GM19455 (cell line): ENCODE results near the gene PBOV1.

Experiments used
- ATAC-seq: cut with Tn5 transposase; IDR thresholded peaks from one replicate; pipeline ENCODE4 v1.9.1; 2021; ENCODE audit not compliant: unreplicated experiment

PBOV1 gene

DNA sequence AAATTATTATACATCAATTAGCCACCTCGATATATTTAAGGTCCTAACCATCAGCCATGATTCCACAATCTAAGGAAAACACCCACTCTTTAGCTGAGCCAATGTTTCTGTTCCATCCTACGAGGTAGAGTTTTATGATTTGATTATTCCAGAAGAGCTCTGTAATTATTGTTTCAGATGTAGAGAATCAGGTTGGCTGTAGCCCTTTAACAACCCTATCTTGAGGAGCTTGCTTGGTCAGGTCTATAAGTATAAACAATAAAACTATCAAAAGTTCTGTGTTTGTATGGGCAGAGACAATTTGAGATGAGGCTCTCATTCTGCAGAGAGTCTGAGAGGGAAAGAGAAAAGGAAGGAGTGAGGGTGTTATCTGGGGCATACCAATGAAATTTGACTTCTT is at the start of gene PBOV1:
PBOV1 (minus strand) TSS at position 43 of the 400 bp plus-strand sequence. CDS start 96 bp downstream, outside the sequence.
- ATAC-seq: no peak

GRCh38 chr6:138266095-138266494 is 47.8 kb upstream of the PBOV1 start:
- no peak for ATAC-seq

DNA sequence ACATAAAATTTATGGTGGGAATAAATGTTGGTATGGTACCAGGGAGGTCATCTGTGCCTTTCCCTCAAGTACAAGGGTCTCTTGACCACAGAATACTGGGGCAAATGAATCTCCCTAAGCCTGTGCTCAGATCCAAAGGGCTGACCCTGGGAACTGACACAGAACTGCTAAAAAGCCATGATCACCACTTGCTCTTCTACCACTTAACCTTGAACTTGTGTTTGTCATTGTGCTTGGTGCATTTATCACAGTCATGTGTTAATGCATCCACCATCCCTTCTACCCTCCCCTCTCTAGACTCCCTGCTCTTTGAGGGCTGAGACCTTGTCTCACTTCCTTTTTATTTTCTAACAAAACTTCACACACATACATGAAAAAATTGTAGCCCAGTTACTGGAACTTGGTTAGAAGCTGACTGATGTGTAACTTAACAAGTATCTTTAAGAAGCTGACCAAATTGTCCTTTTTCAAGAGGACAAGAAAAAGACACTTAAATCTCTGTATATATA is 46.1 kb upstream of the PBOV1 start:
- no peak for ATAC-seq

DNA sequence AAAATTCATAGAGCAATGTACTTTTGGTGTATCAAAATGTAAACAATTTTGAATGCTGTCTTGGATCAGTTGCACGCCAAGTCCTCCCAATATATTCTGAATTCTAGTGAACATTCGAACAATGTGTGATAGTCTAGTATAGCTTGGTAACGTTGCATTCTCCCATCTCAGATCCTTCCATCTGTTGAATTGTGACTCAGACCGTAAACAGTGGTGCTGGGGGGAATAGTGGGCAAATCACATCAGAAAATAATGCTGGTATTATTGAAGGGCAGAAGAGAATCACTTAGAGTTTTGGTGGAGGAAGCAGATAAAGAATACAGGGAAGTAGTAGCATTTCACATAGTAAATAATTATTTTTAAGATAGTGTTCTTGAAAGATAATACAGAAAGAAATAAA is 45.7 kb upstream of the PBOV1 start:
- no peak for ATAC-seq

GRCh38 chr6:138261116-138261780 is 43.0 kb upstream of the PBOV1 start:
- no peak for ATAC-seq

DNA sequence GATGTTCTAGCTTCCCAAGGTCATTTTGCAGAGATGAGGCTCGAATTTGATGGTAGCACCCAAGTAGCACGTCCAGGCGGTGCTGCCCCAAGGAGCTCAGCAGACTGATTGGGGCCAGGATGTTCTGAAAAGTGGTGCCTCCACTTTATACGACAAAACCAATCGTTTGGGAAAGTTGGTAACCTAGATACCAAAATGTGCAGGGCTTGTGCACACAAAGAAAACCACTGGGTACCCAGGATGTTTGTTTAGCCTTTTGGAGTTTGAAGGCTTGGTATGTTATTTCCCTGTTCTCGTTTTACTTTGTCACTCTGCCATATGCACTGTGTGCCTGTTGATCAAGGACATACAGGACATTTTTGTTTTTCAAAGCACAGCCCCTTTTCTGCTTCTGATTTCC is 40.7 kb upstream of the PBOV1 start:
- ATAC-seq: no peak

DNA sequence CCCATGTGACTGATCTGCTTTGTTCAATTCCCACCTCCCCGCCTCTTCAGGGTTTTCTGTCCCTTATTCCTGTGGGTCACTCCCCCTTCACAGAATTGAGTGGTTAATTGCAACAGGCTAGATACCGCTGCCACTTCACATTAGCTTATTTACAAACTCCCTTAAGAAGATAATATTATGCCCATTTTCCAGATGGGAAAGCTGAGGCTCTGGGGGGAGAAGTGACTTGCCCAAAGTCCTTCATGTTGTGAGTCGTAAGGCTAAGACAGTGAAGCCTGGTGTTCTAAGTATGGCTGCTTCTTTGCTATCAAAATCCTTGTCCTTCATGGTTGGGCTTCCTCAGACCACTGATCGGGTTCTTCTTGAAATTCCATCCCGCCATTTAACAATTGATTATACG is 39.9 kb upstream of the PBOV1 start:
- no peak for ATAC-seq

DNA sequence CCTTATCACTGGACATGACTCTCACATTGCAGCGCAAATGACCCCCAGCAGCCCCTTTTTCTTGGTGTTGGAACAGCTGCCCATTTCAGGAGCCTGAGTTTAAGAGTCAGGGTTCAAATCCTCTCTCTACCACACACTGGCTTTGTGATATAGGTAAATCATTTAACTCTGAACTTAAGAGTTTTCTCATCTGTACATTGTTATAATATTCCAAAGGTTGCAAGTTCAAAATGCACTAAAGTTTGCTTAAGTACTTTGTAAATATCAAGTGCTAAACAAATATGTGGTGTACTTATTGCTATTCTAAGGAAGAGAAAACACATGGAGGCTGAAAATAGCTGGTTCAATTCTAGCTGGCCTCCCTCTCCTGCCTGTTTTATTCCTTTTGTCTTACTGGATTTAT is 39.3 kb upstream of the PBOV1 start:
- no peak for ATAC-seq

- ATAC-seq: no peak
Observed at GRCh38 chr6:138255443-138255842, 37.2 kb upstream of the PBOV1 start.

DNA sequence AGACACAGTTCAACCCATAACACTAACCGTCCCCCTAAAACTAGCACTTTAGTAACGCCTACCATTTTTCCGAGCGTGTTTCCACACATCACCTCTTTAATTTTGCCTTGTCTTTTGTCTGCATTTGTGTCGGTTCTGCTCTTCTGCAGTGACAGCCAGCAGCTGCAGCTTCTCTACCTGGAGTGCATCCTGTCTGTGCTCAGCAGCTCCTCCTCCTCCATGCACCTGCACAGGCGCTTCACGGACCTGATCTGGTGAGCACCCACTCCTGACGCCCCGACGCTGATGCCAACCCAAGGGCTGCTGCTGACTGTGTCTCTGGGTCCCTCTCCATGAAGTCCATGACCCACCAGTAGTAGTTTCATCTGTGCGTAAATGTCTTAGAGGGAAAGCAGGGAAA is 35.4 kb upstream of the PBOV1 start:
- no peak for ATAC-seq

- ATAC-seq: no peak
Observed at GRCh38 chr6:138250513-138251247, 32.4 kb upstream of the PBOV1 start.

- ATAC-seq: no peak
Observed at GRCh38 chr6:138250053-138250452, 31.8 kb upstream of the PBOV1 start.

GRCh38 chr6:138248878-138249277 is 30.6 kb upstream of the PBOV1 start:
- ATAC-seq: no peak

- ATAC-seq: no peak
Observed at GRCh38 chr6:138248011-138248410, 29.7 kb upstream of the PBOV1 start.

DNA sequence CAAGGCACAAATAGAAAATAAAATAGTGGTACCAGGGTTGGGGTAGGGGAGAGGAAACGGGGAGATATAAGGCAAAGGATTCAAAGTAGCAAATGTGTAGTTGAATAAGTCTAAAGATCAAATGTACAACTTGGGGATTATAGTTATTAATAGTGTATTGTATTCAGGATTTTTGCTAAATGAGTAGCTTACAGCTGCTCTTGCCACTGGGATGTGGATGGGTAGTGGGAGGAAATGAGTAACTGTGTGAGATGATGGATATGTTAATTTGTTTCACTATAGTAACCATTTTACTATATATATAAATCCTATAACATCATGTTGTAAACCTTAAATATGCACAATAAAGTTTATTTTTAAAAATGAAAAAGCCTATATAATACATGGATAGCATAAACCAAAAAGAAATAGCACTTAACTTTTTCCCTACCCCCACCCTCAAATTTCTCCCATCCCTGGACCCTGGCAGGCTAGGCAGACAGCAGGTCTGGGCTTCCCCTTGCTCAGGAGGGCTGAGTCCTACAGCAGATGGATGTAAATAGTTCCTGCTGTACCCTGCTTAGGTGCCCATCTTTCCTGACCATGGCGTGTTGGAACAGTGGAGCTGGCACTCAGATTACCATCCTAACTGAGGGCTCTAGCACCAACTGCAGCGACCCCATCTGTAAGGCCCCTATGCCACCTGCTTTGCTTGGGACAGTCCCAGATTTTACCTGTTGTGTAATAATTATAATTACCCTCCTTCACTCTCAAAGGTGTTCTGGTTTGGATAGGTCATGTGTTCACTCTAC is 28.6 kb upstream of the PBOV1 start:
- no peak for ATAC-seq

- no peak for ATAC-seq
Observed at GRCh38 chr6:138245751-138246150, 27.5 kb upstream of the PBOV1 start.

- ATAC-seq: no peak
Observed at GRCh38 chr6:138242987-138243592, 24.8 kb upstream of the PBOV1 start.

DNA sequence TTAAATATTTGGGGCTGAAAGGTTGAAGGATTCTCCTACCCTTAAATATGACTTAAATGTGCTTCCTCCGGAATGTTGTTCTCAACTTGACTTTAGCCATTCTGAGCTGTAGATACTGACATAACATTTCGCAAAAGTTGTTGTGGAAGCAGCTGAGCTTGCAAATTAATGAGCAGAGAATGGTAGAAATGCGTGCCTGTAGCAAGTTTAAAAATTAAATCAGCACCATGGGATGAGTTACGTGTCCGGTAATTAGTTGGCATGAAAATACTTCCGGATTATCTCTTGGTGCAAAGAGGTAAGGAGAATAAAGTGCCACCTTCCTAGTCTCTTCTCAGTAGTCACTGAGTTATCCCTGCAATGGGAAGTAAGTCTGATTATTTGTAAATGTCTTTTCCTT is 23.6 kb upstream of the PBOV1 start:
- no peak for ATAC-seq

GRCh38 chr6:138241381-138241780 is 23.1 kb upstream of the PBOV1 start:
- ATAC-seq: no peak

DNA sequence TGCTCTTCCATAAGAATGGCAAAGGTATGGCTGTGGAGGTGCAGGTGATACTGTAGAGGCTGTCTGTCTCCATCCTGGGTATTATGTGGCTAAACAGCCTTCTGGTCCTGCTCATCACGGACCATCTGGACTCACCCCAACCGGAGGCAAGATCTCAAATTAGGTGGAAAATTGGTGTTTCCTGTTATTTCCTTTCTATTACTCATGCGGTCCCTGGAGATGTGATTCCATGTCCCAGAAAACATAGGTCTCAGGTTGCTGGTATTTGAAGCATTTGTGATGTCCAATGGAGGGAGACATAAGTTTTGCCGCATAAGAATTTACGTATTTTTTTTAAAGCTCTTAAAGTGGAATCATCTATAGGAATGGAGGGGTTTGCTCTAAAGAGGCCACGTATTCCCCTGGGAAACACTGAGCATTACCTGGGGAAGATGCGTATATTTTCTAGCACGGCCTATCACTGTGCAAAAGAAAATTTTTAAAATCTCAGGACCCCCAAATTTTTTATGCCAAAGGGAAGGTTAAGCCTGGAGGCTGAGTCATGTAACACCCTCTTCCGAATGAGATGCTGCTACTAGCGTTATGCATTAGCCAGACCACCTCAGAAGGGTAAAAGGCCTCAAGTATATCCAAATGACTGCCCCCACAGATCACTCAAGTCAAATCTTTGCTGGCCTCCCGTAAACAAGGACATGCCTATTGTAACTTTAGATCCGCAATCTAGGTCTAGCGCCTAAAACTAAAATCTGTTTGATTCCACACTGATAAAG is 22.4 kb upstream of the PBOV1 start:
- no peak for ATAC-seq

DNA sequence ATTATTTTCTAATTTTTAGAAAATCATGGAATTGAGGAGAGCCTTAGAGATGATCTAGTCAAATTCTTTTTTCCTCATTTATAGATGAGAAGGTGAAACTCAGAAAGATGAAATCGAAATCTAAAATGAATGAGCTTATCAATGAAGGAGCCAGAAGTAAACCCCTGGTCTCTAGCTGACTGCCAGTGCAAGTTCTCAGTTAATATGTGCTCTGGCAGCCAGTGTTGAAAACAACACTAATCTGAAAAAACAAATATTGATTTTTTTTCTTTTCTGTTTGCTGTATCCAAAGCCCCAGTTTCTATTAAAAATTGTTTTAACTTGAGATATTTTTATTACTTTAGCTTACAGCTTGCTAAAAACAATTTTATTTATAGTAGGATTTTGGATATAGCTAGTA is 21.5 kb upstream of the PBOV1 start:
- no peak for ATAC-seq
